Stimulated activated CD4-positive, alpha-beta T cell treated with anti-CD3 and anti-CD28 coated beads, Interleukin-2, amount 100 ng/mL, for 24 hours (primary cell): ENCODE results near the gene CEP78.

Experiments used
- DNase-seq, 2 donors: peaks; one replicate each; pipeline ENCODE4 v3.0.0-alpha.2; 2020

Gene CEP78

DNA sequence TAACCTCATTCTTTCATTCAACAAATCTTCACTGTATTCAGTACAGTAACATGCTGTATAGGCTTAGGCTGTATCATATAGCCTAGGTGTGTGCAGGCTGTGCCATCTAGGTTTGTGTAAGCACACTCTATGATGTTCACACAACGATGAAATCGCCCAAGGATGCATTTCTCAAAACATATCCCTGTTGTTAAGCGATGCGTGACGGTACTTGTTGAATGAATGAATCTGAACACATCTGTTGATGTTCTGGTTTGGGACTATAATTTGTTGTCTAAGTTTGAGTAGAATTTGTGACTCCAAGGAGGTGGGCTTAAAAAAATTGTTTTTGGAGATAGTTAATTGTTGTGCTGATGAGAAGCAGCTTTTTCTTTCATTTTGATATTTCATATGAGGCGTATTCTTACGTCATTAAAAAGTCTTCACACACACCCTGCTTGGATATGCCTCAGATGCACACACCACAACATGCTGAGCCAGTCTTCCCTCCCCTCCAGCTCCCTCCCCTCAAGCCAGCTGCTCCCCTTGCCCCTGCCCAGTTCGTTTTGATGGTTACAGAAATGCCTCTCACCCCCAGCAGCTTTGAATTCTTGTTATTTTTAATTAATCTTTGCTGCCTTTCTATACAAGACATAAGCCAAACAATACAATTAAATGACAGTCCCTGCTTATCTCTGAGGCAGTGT is 55.5 kb downstream of the CEP78 start:
- DNase-seq, result no peak

DNA sequence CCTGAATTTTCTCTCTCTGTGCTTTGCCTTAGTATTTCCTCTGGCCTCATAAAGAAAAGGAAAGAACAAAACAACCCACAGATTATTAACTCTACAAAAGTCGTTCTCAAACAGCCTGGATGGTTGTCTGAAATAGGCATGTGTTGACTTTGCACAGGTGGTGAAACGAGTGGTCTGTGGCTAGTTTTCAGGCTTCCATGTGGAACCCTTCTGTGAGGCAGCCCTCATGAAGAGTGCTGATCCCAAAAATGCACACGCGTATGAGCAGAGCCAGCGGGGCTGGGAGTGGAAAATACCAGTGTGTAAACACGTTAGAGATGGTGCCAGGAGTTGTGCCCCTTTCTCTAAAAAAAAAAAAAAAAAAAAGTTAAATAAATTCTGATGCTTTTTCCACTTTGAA is 56.2 kb downstream of the CEP78 start:
- DNase-seq, result no peak

DNA sequence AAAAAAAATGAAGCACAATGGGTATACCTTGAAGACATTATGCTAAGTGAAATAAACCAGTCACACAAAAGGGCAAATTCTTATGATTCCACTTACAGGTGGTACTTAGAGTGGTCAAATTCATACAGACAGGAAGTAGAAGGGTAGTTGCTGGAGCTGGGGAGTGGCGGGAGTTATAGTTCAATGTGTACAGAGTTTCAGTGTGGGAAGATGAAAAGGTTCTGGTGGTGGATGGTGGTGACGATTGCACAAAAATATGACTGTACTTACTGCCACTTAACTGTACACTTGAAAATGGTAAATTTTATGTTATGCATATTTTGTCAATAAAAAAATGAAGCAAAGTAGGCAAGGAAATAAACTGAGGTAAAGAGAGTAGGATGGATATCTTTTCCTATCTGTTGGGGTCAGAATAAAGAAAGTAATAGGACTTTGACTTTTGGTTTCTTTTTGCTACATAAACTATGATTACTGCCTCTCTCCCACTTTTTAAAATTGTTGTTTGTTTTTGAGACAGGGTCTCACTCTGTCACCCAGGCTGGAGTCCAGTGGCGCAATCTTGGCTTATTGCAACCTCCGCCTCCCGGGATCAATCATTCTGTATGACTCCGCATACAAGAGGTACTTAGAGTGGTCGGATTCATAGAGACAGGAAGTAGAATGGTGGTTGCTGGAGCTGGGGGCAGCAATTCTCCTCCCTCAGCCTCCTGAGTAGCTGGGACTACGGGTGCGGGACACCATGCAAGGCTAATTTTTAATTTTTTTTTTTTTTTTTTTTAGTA is 57.0 kb downstream of the CEP78 start:
- DNase-seq, result peak in 1 of 2 donors; percentile 4

DNA sequence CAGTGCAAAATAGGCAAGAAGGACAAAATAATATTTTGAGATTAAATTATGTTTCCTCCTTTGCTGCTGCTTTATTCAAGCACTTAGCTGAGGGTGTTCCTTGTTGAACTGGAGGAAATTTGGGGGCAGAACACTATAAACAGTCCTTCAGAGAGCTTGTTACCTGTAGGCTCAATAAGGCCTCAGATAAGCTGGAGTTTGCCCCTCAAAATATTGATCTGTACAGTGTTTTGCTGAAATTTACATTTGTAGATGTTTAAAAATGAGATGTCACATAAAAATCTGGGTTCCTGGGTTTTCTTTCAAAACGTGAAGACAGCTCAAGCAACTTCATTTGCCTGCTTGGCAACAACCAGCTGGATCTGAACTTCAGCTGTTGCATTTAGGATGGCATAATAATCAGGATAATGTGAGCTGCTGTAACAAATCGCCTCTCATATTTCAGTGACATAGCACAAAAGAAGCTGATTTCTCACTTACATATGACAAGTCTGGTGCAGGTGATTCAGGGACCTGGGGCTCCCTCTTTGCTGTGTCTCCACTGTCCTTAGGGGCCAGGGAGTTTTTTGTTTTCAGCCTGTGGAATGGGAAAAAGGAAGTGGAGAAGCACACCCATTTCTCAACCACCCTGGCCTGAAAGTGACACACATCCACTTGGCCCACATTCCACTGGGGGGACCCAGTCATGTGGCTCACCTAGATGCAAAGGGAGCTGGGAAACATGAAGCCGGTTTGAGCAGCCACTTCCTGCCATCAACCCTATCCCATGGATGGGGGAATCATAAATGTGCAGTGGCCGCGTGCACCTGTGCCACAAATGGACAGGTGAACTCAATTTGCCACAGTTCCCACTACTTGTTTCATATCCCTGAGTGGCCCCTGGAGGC is 58.7 kb downstream of the CEP78 start:
- no peak for DNase-seq

DNA sequence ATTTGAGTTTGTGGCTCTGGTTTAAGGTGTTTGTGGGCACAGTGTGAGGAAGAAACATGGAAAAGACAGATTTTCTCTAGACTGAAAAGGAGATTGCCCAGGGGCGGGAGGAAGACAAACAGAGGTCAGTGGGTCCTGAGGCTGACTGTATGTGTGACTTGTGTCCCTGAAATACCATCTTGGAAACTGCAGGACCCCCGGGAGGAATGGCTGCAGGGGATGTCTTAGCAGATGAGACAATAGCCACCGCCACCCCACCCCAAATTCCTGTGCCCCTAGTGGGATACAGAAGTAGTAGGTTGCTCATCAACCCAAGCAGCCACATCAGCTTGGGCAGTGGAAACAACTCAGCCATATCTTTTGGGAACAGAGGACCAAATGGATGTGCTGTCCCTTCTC is 59.3 kb downstream of the CEP78 start:
- no peak for DNase-seq

DNA sequence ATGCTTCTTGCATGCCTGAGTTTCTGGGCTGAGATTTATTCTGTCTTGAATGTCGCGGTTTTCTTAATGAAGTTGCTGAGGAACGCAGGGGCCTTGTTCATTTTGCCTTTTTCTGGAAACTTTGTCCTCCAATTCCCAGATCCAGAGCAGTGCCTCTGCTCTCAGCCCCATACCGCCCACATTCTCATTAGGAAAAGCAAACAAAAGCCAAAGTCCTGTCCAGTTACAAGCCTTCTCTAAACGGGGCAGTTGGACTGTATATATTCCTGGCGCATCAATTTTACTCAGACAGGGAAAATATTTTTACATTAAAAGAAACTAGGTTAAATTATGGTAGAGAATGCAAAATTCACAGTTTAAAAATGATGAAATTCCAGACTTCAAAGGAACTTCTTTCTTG is 59.9 kb downstream of the CEP78 start:
- no peak for DNase-seq

DNA sequence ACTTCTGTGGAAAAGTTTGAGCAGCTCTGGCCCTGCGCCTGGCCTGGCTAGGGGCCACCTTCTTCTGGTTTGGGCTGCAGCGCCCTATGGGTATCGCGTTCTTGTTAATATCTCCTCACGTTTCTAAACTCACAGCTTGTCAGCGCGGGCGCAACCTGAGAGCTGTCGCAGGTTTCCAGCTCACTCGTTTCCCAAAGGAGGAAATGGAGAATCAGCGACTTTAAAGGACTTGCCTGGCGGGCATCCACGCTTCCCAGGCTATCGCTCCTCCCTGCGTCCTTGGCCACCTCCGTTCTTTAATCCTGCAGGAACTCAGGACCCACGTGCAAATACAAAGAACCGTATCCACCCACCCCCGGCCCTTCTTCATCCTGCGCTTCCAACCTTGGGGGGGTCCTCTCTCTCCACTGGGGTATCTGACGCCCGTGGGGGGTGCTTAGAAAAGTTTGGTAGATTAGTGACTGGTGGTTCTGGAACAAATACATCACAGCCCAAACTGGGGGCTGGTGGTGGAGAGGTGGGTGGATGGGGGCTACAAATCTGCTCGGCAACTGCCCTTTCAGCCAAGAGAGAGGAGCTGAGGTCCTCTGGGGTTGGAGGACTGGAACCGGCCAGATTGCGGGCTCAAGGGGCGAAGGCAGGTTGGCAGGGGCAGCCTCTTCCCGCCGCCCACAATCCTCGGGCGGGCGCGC is 60.5 kb downstream of the CEP78 start:
- DNase-seq, result peak; percentile 21 to 39

DNA sequence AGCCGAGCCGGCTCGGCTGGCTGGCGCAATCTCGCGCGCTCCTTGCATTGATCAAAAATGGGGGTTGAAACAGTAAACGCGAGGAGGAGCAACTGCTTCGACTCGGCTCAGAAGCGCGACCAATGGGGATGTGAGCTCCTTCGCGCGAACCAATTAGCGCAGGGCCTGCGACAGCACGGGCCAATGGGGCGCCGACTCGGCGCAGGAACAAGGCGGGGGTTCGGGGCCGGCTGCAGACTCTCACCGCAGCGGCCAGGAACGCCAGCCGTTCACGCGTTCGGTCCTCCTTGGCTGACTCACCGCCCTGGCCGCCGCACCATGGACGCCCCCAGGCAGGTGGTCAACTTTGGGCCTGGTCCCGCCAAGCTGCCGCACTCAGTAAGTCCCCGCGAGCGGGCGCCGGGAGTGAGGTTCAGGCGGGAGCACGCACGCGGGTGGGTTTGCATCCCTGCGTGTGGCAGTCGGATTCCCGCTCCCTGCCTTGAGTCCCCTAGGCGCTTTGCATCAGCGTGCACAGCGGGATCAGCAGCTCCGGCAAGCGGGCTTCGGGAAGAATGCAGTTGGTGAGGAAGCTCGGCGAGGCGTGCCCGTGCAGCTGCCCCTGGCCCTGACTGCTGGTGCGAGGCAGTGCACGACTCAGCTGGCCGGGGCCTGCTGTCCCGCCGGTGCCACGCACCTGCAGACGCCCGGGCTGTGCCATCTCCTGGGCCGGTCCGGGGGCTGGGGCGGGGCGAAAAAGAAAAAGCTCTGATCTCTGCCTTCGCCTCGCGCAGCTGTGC is 61.2 kb downstream of the CEP78 start, which contains the start of gene PSAT1:
Gene PSAT1 (plus strand): TSS at position 233 of the 779 bp plus-strand sequence. CDS start 86 bp downstream, at position 319.
- DNase-seq, result peak; percentile 90

DNA sequence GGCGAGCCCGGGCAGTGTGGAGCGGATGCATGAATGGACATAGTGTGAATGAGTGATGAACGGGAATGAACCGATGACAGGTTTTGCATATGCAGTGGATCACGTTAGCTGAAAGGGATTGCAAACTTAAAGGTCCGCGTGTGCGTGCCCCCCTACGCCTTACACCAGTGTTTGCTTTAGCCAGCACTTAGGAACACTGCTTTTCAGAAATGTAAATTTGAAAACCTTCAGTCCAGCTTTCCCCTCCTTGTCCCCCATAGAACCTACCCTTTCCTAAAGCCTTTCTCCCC is 61.7 kb downstream of the CEP78 start:
- DNase-seq, result no peak

DNA sequence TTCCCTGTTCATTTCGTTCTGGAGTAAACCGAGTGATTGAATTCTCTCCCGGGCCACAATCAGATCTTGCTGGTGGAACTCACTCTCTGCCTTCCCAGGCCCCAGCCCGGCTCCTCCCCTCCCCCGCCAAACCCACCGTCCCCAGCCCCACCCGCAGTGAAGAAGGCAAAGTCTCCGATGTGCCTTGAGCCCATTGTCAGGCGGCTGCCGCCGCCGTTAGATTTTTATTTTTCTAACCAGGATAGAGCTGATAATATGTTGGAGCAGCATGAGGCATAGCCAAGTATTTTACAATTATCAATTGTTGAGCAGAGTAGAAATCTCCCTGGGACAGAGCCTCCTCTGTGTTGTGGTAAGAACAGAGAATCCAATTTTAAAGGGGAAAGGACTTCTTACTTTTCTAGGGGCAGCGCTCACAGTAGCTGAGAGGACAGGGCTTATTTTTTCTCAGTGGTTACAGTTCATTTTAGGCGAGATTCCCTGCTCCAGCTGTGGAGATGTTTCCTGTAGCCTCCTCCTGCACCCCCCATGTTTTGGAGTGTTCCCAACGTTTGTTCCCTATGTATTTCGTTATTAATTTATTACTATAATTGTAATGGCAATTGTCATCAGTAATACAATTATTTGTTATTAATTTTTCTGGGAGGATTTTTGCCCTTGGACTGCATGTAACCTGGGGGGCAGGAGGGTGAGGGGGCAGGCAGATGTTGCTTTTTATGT is 62.3 kb downstream of the CEP78 start:
- DNase-seq, result peak in 1 of 2 donors; percentile 39

DNA sequence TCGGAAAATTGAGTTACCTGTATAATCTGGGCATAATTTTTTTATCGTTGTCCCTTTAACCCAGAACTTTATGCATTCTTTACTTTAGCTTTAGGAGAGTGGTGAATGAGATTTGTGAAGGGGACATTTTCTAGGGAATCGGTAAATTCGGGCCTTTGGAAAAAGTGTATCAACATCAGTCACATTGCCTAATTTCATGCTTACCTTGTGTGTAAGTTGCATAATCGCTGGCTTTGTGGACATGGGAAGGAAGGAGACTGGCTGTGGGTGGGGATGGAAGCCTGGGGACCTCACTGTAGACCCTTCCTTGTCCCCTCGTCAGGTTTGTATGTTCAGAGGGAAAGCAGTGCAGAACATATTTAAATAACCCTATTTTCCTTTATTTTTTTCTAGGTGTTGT is 64.3 kb downstream of the CEP78 start:
- no peak for DNase-seq

DNA sequence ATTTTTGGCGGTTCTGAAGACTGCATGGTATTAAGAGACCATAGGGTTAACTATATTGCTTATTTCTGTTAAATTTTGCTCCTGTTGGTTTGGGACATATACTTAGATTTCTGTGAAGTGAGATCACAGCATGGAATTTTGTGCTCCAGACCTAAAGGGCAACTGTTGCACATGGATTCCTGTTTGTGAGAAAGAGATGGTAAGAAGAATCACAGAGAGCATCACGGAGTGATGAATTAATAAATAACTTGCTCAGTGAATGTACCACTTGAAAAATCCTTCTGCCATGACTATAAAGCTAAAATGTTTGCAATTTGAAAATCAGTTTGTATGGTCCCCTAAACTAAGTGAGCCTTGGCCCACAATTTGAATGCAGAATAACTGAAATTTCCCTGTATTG is 65.6 kb downstream of the CEP78 start:
- DNase-seq, result no peak

DNA sequence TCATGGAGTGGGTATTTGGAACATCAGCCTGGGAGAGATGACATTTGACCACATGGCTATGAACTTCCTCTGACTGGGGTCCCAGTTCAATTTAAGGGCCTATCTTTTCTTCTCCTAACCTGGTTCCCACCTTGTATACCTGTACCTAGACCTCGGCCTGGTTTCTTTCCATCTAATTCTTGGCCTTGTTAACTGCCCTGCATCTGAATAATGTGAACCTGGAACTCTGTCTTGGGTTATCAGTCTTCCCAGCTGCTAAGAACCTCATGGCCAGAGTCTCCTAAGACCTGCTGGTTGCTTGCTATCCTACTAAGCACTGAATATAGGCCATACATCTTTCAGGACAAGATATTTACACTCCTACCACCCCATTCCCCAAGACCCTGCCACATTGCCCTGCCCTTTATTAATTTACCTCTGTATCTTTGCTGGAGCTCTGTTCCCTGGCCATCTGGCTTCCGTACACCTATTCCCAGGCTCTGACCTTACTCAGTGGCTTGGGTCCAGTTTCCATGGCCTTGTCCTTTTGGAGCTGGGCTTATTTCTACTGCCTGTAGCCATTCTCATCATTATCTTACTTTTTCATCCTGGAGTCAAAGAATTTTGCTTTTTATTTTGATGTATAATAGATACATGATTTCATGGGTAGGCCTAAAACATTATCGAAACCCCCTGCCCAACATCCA is 67.6 kb downstream of the CEP78 start:
- DNase-seq, result no peak

DNA sequence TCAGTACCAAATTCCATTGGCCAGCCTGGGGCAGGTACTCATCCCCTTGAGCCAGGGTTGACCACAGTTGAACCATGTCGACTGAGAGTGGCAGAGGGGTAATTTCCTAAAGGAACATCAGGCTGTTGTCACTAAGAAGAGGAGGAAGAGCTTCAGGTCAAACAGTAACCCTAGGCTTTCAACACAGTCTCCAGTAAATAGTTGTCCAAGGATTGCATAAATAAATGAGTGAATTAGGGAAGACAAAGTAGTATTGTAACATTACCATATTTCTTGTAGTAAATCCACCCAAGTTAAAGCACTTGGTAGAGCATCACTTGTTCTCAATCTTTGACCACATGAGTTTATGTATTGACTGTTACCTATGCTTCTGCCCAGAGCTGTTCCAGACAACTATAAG is 68.5 kb downstream of the CEP78 start:
- no peak for DNase-seq

DNA sequence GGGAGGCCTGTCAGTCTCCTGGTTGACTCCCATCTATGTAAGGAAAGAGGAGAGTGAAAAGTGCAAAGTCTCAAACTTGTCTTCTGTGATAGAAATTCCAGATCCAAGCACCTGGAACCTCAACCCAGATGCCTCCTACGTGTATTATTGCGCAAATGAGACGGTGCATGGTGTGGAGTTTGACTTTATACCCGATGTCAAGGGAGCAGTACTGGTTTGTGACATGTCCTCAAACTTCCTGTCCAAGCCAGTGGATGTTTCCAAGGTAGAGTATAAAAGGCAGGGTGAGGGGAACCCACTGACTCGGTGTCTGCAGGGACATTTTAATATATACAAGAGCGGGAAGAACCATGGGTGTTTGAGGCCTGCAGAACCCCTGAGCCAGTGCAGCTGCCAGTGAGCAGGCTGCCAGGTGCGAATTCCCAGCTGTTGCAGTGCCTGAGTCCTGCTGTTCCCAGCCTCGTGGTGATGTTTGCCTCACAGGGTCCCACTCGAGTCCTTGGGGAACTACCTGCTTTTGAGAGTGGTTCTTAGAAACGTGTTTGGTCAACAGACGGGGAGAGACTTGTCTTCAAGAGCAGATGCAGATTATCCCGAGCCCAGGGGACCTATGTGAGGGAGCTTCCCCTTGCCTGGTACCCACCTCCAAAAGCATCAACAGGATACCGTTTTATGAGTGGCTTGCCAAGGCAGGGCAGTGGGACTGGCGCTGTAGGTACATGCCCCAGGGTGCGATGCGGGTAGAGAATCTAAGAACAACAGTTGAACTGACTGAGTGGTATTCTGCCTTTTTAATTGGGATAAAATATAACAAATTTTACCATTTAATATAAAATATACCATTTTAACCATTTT is 70.6 kb downstream of the CEP78 start:
- DNase-seq, result no peak

DNA sequence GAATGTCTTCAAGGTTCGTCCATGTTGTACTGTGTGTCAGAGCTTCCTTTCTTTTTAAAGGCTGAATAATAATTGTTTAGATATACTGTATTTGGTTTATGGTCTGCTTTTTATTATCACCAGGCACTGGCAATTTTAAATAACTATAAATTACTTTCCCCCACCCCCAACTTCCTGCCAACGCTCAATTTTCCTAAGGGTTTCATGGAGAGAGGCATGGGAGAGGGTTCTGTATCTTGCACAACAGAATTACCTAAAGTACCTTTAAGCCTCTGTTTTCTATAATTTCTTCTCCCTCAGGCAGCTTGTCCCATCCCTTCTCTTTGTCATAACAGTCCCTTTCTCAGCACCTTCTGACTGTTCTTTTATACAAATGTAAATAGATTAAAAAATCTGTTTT is 71.5 kb downstream of the CEP78 start:
- no peak for DNase-seq

DNA sequence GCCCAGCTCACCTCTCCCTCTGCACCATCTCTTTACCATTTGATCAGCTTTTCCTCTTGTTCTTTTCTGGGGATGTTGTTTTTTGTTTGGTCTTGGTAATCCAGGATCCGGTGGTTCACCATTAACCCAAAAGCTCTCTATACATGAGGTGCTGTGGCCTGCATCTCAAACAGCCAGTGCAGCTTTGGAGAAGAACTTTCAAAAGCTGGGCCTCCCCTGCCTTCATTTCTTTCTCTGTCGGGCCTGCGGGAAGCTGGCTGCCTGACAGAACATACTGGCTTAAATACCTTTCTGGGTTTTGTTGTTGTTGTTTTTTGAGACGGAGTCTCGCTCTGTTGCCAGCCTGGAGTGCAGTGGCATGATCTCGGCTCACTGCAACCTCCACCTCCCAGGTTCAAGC is 73.2 kb downstream of the CEP78 start:
- DNase-seq, result no peak

DNA sequence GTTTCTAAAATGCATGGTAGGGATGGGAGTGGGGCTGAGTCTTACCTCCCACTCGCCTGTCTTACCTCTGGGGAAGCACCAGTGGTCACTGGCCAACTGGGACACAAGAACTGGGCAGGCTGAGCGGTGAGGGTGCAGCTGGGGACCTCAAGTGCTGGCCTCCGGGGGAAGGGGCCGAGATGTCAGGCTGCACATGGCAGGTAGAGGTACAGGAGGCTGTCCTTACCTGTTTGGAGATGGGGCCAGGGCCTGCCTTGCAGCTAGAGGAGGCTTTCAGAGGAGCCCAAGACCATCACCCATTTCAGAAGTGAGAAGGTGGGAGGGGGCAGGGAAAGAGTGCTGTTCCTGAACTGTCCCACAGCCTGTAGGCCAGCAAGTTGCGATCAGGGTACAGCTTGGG is 75.2 kb downstream of the CEP78 start:
- DNase-seq, result no peak

DNA sequence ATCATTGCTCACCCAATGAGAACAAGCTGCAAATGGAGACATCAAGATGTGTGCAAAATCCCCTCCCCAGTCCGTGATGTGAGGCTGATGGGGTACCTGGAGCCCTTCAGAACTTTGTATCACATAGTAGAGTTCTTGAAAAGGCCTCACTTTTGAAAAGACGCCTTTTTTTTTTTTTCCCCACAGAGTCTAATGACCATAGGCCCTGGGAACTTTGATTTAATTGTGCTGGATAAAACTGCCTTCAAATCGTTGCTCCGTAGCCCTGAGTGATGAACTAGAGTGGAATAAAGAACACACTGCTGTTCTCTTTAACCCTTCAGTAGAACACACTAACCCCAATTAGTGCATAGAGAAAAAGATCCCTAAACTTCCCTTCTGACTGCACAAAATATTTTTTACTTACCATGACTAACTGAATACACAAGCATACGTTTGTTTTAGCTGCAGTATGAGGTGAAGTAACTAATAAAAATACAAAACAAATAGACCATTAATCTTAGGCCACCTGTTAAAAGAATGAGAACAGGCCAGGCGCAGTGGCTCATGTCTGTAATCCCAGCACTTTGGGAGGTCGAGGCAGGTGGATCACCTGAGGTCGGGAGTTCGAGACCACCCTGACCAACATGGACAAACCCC is 76.1 kb downstream of the CEP78 start:
- no peak for DNase-seq
